DMS153 treated with DMSO at 0.1 percent for 48 hours (cell line): ENCODE results near the gene ATG4B.

Experiments used
- DNase-seq: peaks from one replicate; lab custom pipeline; 2025; ENCODE audit not compliant: unreplicated experiment; lab: John Stamatoyannopoulos, UW

Gene ATG4B

DNA sequence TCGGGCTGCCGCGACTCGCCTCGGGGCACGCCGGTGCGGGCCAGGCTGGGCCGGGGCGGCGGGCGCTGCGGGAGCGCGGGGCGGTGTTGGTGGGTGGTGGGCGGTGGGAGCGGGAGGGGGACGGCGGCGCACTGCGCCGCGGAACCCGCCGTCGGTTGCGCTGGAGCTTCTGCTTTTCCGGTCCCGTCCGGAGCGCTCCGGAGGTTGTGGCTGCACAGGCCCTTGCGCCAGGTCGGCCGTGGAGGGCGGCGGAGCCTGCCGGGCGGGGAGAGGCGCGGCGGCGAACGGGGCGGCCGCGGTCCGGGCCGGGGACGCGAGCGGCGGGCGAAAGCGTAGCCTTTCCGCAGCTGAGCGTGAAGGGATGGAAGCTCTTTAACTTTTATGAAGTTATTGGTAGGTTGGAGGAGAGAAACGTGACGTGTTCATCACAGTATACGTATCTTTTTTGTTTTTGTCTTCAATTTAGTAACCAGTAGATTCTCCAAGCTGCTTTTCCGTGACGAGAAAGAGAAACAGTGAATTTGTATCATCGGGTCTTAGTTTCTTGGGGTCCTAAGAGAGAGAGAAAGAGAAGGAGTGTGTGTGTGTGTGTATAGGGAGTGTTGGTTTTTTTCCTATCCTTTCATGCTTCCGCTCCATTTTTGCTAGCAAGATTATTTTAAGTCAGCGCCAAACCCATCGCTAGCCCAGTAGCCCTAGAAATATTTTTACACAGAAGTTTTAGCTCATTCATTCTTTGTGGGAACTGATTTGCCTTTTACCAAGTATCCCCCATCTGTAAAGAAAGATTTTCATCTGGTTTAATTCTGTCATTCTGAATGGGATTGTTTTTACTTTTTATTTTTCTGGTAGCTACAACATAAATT, 535 bp downstream of the ATG4B start:
- DNase-seq, result no peak

- DNase-seq, result no peak
Measured at GRCh38 chr2:241638940-241639339, 1.4 kb downstream of the ATG4B start.

DNA sequence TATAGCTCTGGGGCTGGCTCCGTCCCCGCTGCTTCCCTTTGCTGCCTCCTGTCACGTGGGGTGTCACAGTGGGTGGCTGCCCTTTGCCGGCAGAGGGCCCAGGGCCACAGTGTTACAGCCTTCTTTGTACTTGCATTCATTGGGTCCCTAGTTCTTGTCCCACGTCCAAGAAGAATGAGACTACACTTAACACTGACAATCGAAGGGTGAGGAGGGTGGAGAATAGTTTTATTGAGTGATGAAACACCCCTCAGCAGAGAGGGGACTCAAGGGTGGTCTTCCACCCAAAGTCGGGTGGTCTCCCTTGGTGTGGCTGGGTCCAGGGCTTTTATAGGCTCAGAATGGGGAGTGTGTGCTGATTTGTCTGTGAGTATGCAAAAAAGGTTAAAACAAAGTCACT, 1.9 kb downstream of the ATG4B start:
- DNase-seq, result no peak

GRCh38 chr2:241640165-241640795, 2.8 kb downstream of the ATG4B start:
- DNase-seq, result no peak

GRCh38 chr2:241641631-241642030, 4.1 kb downstream of the ATG4B start:
- no peak for DNase-seq

DNA sequence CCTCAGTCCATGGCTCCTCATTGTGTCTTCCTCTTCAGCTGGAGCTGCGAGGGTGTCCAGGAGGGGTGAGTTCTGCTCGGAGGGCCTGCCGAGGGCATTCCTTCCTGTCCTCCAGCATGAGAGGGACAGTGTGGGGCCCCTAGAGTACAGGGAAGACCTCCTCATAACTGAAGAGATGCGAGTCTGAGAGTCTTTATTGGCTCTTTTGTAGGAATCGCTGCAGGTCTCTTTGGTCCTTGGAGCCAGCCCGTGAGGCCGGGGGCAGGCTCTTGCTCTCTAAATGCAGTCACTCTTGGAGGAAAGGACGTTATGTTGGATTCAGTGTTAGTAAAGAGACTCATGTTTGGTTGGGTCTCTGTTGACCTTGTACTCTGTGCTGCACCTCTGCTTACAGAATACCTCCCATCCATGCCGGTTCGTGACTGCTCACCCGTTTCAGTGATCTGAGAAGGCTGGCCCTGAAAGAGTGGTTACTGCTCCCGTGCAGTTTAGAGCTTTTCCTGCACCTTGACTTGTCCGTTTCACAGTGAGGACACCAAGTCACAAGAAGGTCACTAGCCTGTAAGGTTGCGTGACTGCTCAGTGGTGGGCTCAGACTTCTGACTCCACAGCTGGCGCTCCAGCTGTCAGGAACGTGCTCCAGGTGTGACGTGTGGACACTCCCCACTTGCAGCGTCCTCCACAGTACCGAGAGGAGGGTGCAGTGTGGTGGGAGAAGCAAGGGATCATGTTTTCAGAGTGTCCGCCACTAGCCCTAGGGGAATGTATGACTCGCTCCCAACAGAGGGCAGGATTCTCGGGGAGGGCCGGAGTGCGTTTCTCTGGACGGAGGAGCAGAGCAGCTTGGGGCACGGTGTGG, 7.8 kb downstream of the ATG4B start:
- no peak for DNase-seq

DNA sequence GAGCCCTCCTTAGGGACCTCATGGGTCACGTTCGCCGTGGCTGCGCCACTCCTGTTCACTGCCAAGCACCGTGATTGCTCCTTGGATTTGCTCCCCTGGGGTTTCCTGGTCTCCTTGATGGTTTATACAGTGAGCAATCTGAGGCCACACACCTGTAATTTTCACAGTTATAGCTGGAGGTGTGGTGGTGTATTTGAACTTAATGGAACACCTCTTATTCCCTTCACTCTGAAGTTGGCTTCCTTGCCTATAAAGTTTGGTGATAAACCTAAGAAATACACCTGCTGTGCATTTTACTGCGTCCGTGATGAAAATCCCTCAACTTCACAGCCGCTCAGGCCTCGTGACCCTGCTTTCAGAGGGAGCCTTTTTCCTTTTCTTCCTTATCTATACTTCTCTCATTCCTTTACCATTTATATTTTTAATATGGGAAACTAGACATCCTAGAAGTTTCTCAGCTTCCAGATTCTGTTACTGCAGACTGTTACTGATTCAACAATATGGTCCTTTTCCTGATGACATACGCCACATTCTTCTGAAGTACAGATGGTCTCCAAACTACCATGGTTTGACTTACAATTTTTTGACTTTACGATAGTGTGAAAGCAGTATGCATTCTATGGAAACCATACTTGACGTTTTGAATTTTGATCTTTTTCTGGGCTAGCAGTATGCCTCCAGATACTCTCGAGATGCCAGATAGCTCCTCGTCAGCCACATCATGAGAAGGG, 8.6 kb downstream of the ATG4B start:
- no peak for DNase-seq

GRCh38 chr2:241648453-241648852, 11.0 kb downstream of the ATG4B start:
- DNase-seq, result no peak

- no peak for DNase-seq
Measured at GRCh38 chr2:241649404-241649803, 11.9 kb downstream of the ATG4B start.

DNA sequence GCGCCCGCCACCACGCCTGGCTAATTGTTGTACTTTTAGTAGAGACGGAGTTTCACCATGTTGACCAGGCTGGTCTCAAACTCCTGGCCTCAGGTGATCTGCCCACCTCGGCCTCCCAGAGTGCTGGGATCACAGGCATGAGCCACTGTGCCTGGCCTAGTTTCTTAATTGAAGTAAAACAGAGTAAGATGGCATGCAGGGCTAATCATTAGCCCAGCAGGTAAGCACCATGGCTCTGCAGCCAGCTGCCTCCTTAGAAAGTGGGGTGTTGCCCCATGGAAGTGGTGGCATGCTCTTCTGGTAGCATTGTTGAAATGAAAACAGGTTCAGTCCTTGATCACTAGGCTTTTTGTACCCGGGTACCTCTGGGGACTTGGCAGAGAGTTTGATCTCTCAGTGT, 12.4 kb downstream of the ATG4B start:
- DNase-seq, result no peak

- DNase-seq, result no peak
Measured at GRCh38 chr2:241652142-241652541, 14.6 kb downstream of the ATG4B start.

DNA sequence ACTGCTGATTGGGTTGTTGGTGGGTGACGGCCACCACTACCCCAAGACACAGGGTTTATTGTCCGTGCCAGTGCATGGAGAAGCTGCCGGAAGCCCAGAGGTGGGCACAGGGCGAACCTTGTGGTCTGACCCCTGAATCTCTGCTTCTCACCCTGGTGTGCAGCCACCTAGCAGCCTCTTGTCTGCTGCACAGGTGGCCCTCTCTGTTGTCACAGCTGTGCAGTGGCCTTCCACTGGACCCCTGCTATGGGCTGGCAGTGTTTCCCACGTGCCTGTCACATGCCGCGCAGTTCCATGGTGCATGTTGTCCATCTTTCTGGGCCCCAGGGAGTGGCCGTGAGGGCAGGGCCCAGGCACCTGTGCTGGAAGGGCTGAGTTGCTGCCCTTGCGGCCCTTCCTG, 15.2 kb downstream of the ATG4B start:
- DNase-seq, result no peak

- DNase-seq, result no peak
Measured at GRCh38 chr2:241653210-241653750, 15.8 kb downstream of the ATG4B start.

- no peak for DNase-seq
Measured at GRCh38 chr2:241654551-241654950, 17.1 kb downstream of the ATG4B start.

- DNase-seq, result no peak
Measured at GRCh38 chr2:241655516-241656189, 18.2 kb downstream of the ATG4B start.

GRCh38 chr2:241656190-241656741, 18.8 kb downstream of the ATG4B start:
- no peak for DNase-seq

- DNase-seq, result no peak
Measured at GRCh38 chr2:241657786-241658254, 20.3 kb downstream of the ATG4B start.

GRCh38 chr2:241658296-241658695, 20.8 kb downstream of the ATG4B start:
- no peak for DNase-seq

DNA sequence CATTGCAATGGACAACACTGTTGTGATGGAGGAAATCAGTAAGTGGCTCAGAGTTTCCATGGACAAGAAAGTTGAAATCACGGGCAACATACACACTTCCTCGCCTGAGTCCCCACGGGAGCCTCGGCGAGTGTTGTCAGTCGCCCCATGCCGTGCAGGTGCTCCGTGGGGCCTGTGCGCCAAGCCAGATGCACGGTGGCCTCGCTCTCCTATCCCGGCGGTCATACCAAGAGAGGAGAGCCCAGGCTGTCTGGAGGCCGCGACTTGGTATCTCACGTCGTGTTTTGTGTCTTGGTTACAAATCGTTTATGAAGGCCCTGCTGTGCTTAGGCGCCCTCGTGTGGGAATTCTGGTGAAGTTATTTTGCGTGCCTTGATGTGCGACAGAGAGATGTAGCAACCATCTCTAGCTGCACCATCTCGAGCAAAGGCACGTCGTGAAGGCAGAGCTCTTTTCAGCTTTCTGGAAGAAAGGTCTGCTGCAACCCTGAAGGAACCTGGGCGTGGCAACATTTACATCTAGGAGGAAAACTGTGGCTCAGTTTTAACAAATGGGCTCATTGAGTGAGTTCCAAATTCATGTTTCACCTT, 21.8 kb downstream of the ATG4B start:
- DNase-seq, result peak; percentile 29
